Endometrial microvascular endothelial cells (primary cell): Measurements from ENCODE around the gene SPATA22. TPM values are rescaled to one million over a fixed set of nuclear protein-coding genes. Genes with fewer than 3 reads are reported as not detected.
"Not testable (repeated sequence)": the region's sequence is repeated elsewhere in the genome, so short reads cannot be mapped to it uniquely, and the experiment has no call there.

Experiments
- in situ Hi-C: cut with HindIII; loops from 2 replicates; pipeline ENCODE4 v1.10.0; 2017; ENCODE audit warnings: low sequenced_read_pairs, low pct_unique_long_range_greater_than_20kb; ENCODE audit errors: inconsistent ontology term
- total RNA-seq: library from RNA; depleted of rRNA; stranded (reverse); fragments of >200 nt; gene quantifications from one replicate; pipeline ENCODE4 v1.2.3, GENCODE V29; 2015; ENCODE audit errors: inconsistent ontology term

SPATA22 gene
- total RNA-seq, 1 donor from 2014 or later, result not detected

DNA sequence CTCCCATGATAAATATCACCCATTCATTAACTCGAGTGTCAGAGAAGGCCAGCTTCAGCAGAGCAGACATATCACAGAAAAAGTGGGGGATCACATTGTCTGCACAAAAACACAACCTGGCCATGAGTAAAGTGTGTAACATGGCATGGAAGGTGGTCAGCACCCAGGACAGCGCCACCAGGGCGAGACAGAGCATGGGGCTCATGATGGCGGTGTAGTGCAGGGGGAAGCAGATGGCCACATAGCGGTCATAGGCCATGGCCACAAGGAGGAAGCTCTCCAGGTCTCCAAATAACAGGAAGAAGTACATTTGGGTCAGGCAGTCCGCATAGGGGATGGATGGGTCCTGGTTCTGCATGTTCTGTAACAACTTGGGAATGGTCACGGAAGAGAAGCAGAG is 73.8 kb downstream of the SPATA22 start:
- in situ Hi-C loops, result not testable (repeated sequence)

Other genes with a start within 250 kb of the SPATA22 start
- gene OR3A1, start 173.5 kb downstream of the SPATA22 start, total RNA-seq, result not detected
- gene OR3A2, start 85.5 kb downstream of the SPATA22 start, total RNA-seq, result not detected
- not detected for gene OR1E1, start 73.4 kb downstream of the SPATA22 start, total RNA-seq
- gene OR3A3, start 60.4 kb downstream of the SPATA22 start, total RNA-seq, result not detected
- gene OR1E2, start 38.0 kb downstream of the SPATA22 start, total RNA-seq, result not detected
- gene ASPA, start 4.2 kb upstream of the SPATA22 start, total RNA-seq, result not detected
- gene TRPV3, start 86.0 kb upstream of the SPATA22 start, total RNA-seq, result not detected
- 1.5 TPM for gene TRPV1, start 137.6 kb upstream of the SPATA22 start, total RNA-seq
- gene SHPK, start 164.4 kb upstream of the SPATA22 start, total RNA-seq, result 25.1 TPM
- 43.9 TPM for gene CTNS, start 164.9 kb upstream of the SPATA22 start, total RNA-seq
- gene TAX1BP3, start 196.8 kb upstream of the SPATA22 start, total RNA-seq, result 367 TPM
- gene EMC6, start 197.0 kb upstream of the SPATA22 start, total RNA-seq, result 48.8 TPM
- gene P2RX5, start 224.3 kb upstream of the SPATA22 start, total RNA-seq, result 0.84 TPM